NCI-H1694 treated with DMSO at 0.1 percent for 48 hours (cell line): ENCODE measurements around the gene RGSL1.

Experiments
- DNase-seq: peaks from one replicate; lab custom pipeline; 2025; lab: John Stamatoyannopoulos, UW

The RGSL1 gene

DNA sequence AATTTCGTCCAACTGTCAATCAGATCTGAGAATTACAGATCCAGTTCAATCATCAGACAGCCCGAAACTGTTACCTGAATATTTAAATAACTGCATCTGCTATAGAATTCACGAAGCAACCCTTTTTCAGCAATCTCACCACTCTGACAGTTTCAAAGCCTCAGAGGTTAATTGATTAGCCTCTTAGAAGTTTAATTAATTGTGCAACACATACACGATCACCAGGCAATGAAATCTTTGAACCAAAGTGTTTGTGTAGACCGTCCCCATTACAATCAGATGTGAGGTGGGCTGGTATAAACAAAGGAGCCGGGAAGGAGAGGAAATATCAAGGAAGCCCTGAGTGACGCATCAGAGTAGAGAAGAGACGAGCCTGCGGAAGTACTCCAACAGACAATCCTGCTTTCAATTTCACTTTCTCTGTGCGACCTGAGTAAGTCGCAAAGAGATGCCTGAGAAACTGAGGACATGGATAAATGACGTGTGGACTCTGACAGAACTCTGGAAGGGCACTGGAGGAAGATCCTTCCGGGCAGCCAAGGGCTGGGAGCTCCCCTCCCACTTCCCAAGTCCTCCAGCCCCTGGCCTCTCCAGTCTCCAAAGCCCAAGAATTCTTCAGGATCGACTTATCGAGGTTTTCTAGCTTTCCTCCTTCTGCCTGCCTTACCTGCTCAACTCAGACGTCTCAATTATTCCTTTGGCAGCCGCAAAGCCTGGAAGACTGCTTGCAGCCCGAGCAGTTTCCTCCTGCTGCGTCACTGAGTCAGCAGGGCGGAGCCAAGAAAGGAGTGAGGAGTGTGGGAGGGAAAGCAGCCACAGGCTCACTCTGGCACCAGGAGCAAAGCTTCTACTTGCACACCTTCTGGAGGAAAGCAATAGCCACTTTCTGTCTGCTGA is 138.8 kb downstream of the RGSL1 start, which contains the start of gene RNASEL:
Gene RNASEL (minus strand): TSS at position 757 of the 897 bp plus-strand sequence. CDS start 2,450 bp downstream, outside the sequence.
- no peak for DNase-seq

DNA sequence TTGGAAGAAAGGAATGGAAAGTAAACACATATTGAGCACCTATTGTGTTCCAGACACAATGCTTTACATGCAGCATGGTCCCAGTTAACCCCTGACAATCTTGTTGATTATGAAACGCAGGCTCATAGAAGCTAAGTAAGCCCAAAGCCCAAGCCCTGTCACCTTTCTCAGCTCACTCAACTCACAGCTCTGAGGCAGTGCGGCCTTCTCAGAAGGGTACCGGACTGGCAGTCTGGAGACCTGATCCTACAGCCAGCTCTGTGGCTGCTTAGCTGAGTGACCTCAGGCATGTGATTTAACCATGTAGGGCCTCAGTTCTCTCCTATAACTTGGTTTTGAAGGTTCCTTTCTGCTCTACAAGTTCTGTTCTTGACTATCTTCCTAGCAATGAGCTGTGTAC is 139.6 kb downstream of the RGSL1 start:
- DNase-seq, result no peak

- DNase-seq, result no peak
Observed at GRCh38 chr1:182589931-182590330, 140.0 kb downstream of the RGSL1 start.

DNA sequence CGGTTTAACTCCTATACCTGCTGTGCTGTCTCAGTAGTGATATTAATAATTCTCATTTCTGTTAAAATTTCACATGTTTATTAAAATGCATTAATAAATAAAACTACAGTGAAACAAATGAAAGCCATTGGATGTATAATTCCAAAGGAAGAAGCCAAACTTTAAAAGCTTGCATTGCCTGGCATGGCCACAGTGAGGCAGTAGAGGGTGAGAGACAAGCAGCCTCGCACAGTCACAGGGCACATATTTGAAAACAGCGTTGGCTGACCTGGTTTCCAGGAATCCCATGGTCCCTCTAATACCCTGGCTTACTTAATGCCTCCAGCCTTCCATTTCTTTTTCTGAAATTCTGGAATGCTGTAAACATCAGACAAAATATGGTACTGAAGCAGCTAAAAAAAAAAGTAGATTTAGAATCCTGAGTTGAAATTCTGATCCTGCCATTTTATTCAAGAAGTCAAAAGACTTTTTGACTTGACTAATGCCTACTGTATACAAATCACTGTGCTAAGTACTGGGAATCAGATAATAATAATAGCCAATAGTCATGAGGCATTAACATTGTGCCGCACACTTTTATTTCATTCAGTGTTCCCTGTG is 145.8 kb downstream of the RGSL1 start:
- peak; percentile 66 for DNase-seq

GRCh38 chr1:182596934-182597333 is 147.0 kb downstream of the RGSL1 start:
- DNase-seq, result no peak

GRCh38 chr1:182598296-182598695 is 148.3 kb downstream of the RGSL1 start:
- no peak for DNase-seq

DNA sequence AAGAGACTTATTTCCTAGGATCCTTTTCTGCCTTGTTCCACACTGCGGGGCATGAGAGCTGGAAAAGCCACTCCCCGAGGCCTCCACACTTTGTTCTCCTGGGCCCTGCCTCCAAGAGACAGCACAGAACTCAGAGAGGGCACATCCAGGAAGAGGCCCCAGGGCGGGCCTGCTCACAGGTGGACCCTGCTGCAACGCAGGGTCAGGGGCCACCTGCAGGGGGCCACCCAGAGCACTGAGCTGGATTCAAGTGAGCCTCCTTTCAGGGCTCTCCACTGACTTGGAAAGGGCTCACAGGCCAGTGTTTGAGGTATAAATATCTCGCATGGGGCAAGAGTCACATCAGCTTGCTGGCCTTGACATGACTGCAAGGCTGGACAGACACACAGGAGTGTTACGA is 149.4 kb downstream of the RGSL1 start:
- no peak for DNase-seq

DNA sequence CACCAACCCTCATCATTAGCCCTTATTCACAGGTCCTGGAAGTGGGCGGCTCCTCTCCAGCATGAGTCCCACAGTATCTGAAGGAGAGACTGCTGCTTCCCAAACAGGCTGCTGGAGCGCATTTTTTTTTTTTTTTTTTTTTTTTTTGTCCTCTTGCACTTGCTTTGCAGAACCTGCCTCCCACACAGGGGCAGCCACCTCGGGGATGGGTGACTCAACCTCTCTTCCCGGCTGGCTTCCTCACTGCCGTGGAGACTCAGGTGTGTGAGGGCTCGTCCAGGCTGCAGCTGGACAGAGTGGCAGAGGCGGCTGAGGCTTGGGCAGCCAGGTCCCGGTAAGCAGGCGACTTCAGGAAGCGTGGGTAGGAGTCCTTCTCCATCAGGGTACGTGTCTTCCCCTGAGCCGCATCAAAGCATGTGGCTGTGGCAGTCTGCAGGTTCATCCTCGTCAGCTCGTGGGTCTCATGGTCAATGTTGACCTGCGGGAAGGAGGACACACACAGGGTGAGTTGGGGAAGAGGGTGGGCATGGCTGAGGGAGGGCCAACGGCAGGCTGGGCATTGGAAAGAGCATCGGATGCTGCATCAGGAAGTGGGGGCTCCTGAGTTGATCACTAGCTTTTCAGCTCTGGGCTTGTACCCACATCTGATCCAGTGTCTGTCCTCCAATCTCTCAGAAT is 150.2 kb downstream of the RGSL1 start:
- DNase-seq, result no peak

DNA sequence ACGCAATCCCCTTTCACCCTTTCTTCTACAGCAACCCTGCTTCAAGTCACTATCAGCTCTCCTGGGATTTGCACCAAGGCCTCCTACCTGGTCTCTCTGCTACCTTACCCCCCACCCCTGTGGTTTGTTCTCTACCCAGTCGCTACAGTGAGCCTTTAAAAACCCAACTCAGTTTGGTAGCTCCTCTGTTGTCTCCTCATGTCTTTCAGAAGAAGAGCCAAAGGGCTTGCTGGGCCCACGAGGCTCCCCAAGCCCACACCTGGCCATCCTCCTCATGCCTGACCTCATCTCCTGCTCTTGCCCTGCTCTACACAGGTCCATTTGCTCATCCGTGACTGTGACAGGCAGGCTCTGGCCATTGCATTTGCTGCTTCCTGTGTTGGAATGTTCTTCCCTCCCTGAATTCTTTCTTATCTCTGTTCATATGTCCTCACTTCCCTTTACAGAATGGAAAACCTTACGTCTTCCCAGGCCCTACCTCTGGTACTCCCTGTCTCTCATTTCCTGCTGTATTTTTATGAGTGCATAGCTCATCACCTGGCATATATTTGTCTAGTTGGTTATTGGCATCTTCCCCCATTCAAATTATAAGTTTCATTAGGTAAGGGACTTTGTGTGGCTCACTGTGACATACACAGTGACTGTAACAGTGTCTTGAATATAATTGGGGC is 150.9 kb downstream of the RGSL1 start:
- DNase-seq, result no peak

GRCh38 chr1:182601416-182601786 is 151.5 kb downstream of the RGSL1 start:
- DNase-seq, result peak; percentile 74

GRCh38 chr1:182601913-182602312 is 152.0 kb downstream of the RGSL1 start:
- no peak for DNase-seq

DNA sequence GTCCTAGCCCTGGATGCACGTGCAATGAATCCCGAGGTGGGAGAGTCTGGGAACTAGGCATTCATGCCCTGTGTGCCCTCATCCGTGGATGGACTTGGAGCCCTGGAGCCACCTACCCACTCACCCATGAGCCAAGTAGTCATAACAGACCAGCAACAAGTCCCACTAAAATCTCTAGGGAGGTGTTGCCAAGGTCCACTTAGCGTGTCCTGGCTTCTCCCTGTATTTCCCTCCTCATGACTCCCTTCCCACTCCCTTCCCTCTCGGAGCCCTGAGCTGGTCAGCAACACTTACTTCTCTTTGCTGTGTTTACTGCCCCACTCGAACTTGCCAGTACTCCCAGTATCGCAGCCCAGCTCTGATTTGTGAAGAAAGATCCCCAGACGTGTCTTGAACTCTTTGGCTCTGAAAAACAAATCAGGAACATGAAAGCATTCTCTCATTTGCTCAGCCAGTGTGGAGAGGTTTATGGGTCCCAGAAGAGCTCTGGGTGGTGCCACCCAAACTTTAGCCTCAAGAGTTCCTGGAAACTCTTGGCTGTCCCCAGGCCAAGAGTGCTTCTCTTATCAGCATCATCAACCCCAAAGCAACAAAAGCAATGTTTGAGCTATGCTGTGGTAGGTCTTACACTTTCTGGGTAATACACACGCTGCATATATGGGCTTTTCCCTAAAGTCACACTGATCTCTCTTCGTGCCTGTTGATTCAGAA is 153.1 kb downstream of the RGSL1 start:
- no peak for DNase-seq

GRCh38 chr1:182603646-182604174 is 153.8 kb downstream of the RGSL1 start:
- DNase-seq, result no peak

DNA sequence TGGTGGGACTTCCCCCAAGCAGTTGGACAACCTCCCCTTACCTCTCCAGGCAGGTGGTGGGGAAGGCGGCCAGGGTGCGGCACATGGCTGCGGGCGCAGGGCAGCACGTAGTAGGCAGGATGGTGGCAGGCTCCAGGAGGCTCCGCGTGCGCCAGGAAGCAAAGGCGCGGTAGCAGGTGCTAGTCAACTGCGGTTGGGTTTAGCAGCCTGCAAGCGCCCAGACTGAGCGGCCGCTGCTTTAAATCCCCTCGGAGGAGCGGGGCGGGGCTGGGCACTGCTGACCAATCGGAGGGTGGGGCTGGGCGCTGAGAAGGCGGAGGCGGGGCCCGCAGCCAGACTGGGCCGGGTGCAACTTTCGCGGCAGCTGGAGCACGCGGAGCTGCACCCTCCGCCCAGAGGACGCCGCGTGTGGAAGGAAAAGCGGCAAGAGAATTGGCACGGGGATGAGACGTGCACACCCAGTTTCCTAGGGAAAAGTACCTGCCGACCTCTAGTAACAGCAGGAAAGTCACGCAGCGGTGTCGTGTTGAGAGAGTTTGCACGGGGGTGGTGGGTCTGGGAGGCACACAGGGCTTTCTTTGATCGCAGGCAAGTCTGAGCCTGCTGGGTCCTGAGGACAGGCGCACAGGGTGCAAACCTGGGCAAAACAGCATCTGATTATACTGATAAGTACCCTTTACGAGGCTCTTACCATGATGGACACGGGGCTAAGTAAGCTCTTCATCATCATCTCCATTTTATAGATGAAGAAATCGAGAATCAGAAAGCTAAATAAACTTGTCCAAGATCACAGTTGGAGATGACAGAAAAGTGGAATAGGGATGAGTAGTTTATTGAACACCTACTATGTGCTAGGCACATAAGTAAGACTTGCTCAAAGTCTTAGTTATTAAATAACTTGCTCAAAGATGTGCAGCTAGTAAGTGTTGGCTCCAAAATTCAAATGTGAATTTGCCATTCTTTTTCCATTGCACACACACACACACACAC is 154.5 kb downstream of the RGSL1 start, which contains the start of gene RGS16:
Gene RGS16 (minus strand): TSS at position 215 of the 990 bp plus-strand sequence. CDS start 130 bp downstream, at position 85.
- DNase-seq, result peak; percentile 95

DNA sequence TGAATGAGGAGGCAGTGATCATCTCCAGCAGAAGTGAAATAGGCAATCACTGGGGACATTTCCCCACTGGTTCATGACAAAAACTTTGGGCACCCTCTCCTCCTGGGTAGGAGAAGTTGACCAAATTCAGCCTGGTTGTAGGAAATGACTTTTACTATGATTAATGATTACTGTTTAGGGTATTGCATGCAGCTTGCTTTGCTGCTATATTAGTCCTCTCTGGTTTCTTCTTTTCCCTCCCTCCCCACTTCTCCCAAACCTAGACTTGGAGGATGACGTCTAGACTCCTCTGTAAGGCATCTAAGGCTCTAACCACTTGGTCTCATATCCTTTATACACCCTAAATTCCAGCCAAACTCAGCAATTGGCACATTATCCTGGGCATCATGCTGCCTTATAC is 157.6 kb downstream of the RGSL1 start:
- no peak for DNase-seq

DNA sequence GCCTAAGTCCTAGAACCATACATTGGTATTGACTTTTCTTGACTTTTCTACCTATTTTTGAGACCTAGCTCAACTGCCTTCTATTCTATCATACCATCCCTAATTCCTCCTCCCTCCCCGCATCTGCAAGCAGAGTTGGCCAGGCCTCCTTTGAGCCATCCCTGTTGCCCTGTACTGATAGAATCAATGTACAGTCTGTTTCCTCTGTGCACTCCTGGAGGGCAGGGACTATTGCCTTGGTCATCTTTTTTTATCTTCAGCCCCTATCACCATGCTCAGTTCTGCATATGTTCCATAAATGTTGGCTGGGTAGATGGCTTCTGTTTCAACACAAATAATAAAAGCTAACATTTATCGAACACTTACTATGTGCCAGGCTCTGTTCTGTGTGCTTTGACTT is 158.3 kb downstream of the RGSL1 start:
- DNase-seq, result no peak

DNA sequence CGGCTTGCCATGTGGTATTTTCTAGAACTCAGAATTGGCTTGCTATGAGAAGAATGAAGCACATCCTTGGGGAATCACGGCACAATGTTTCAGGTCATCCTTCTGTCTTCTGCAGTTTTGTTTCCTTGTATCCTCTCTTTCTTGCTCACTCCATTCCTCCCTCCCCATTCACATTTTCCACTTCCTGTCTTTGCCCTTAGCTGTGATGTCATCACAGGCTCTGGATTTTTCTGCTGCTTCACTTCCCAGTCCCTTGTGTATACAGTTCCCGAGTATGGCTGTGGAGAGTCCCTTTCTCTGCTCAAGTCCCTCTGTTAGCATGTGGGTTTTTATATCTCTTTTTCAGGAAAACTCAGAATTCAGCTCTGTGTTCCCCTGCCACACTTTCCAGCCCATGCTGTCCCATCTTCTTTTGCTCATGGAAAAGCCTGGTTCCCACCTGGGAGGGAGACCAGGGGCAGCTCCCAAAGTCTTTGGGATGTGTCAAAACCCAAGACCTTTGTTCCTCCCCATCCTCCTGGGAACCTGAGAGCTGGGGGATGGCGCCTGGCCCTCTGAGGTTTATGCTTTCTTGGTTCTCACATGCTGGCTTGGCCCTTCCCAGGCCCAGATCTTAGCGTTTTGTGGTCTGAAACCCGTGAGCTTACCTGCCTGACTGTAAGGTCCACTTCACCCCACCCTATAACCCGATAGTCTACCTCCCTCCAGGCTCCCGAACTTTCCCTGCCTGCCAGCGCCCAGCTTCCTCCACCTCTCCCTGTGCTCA is 159.1 kb downstream of the RGSL1 start:
- no peak for DNase-seq
